Erythroblast (primary cell): ENCODE measurements around the gene SFRP5.

Source experiments
- GATA1 ChIP-seq: IDR thresholded peaks from 2 replicates; pipeline ENCODE4 v1.6.1; 2011; ENCODE audit warnings: low read depth, mild to moderate bottlenecking, control low read depth, low read length, moderate library complexity
- POLR2A ChIP-seq: IDR thresholded peaks from 2 replicates; pipeline ENCODE4 v1.6.1; 2011; ENCODE audit warnings: mild to moderate bottlenecking, low read length

- TF ChIP-seq POLR2A (no peak), GATA1 (no peak)
Observed at GRCh38 chr10:97763947-97764346, 7.9 kb downstream of the SFRP5 start.
